GM18505 (cell line): ENCODE results near the gene SLC22A14.
"Not testable (repeated sequence)": the region's sequence is repeated elsewhere in the genome, so short reads cannot be mapped to it uniquely, and the experiment has no call there.

Source experiments
- ATAC-seq: cut with Tn5 transposase; IDR thresholded peaks from one replicate; pipeline ENCODE4 v1.9.1; 2021; ENCODE audit not compliant: unreplicated experiment
- POLR2A ChIP-seq: IDR thresholded peaks from 4 replicates; pipeline ENCODE4 v1.6.1; 2011; ENCODE audit warnings: borderline replicate concordance; ENCODE audit not compliant: insufficient read depth, insufficient read length; ENCODE audit errors: extremely low read depth

Gene SLC22A14

DNA sequence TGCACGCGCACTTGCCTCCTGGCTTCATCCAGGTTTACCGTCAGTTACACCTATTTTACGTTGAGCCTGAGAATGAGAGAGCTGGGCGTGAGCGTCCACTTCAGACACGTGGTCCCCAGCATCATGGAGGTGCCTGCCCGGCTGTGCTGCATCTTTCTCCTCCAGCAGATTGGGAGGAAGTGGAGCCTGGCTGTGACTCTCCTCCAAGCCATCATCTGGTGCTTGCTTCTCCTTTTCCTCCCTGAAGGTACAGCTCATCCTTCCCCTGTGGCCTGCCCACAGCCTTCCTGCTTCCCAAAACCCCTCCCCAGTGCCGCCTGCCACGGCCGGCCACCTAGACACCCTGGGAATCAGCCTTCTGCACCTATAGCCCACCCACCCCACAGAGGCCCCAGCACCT is 31.6 kb downstream of the SLC22A14 start:
- no peak for TF ChIP-seq POLR2A
- ATAC-seq: no peak

- ATAC-seq: no peak
- no peak for TF ChIP-seq POLR2A
Observed at GRCh38 chr3:38314112-38314763, 32.1 kb downstream of the SLC22A14 start.

GRCh38 chr3:38314764-38315487 is 32.8 kb downstream of the SLC22A14 start:
- ATAC-seq: no peak
- TF ChIP-seq POLR2A: no peak

GRCh38 chr3:38315488-38316230 is 33.6 kb downstream of the SLC22A14 start:
- ATAC-seq: no peak
- TF ChIP-seq POLR2A: no peak

DNA sequence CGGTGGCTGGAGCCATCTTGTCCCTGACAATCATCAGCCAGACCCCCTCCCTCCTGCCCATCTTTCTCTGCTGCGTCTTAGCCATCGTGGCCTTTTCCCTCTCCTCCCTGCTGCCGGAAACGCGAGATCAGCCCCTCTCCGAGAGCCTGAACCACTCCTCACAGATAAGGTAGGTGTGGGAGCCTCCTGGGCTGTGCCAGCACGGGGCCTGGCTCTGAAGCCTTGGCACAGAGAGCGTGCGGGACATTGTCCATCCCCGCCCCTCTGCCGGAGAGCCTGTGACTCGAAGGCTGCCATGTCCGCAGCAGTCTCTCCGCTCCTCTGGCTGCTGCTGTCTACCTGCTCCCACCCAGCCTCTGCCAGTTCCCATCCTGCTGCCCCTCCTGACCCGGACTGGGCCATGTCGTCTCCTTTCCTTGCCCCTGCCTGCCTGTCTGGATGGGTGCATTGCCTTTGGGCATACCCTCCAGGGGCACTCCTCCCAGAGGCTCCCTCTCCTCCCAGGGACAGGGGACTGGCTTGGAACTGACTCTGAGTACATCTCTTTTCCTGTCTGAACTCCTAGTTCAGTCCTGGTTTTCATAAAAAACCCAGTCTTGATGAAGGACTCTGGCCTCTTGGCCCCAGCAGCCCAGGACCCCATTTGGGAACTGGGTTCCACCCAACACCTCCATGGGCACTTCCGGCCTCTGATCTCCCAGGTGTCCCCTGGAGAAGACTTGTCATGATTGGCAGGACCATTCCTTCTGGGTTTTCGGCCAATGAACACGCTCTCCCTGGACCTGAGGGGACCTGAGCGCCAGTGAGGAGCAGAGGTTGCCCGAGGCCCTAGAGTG is 34.5 kb downstream of the SLC22A14 start:
- TF ChIP-seq POLR2A: no peak
- no peak for ATAC-seq

DNA sequence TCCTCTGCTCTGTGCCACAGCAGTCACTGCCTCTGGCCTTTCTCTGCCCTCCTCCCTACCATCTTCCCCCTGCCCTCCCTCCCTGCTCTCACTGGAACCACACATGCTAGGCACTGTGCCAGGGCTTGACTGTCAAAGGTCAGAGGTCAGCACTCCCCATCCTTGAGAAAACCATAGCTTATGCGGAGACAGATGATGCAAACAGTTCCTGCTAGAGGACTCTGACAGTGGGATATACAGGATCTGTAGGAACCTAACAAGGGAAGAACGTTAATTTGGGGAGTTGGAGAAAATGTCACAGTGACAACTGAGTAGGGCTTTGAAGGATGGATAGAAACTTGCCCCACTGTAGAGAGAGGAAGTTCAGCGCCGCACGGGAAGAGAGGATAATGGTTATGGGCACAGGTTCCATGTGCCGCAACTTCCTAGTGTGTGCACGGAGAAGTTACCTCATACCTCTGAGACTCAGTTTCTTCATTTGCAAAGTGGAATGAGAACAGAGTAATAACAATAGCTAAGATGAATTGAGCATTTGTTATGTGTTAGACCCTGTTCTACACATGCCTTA is 35.2 kb downstream of the SLC22A14 start:
- no peak for TF ChIP-seq POLR2A
- no peak for ATAC-seq

GRCh38 chr3:38318766-38319671 is 36.9 kb downstream of the SLC22A14 start:
- no peak for ATAC-seq
- no peak for TF ChIP-seq POLR2A

GRCh38 chr3:38320638-38321037 is 38.5 kb downstream of the SLC22A14 start:
- not testable (repeated sequence) for ATAC-seq

DNA sequence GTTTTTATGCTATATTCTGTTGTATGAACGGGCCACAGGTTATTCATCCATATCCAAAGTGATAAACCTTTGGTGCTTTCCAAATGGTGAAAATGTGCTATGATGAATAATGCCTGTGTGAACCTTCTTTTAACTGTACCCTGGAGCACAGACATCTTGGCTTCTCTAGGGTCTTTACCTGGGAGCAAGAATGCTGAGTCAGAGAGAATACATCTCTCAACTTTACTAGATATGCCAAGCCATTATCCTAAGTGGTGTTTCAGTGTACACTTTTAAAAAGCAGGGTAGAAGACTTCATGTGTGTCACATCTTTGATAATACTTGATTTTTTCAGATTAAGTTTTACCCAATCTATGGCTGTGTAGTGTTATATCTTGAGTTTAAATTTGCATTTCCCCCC is 41.0 kb downstream of the SLC22A14 start:
- no peak for TF ChIP-seq POLR2A
- no peak for ATAC-seq

DNA sequence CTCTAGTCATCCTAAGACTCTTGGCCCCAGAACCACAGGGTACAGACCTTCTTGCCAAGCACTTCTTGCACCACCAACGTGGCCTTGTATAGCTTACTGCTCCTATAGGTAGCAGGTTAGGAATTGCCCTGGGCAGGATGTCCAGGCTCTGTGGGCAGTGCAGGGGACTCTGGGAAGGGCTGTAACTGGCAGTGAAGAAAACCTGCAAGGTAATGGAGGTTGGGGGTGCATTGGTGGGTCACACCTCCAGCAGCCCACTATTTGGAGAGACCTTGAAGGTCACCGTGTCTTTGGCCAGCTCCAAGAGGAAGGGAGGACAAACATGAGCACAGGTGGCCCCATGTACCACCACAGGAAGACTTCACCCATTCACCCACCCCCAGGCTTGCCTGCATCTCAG is 43.2 kb downstream of the SLC22A14 start:
- TF ChIP-seq POLR2A: no peak
- no peak for ATAC-seq

GRCh38 chr3:38327335-38328009 is 45.4 kb downstream of the SLC22A14 start:
- no peak for ATAC-seq
- TF ChIP-seq POLR2A: no peak
